Central memory CD4-positive, alpha-beta T cell (primary cell): ENCODE measurements around the gene MAB21L3.

Source experiments
- DNase-seq: peaks from one replicate; pipeline ENCODE4 v3.0.0; 2022

Gene MAB21L3

DNA sequence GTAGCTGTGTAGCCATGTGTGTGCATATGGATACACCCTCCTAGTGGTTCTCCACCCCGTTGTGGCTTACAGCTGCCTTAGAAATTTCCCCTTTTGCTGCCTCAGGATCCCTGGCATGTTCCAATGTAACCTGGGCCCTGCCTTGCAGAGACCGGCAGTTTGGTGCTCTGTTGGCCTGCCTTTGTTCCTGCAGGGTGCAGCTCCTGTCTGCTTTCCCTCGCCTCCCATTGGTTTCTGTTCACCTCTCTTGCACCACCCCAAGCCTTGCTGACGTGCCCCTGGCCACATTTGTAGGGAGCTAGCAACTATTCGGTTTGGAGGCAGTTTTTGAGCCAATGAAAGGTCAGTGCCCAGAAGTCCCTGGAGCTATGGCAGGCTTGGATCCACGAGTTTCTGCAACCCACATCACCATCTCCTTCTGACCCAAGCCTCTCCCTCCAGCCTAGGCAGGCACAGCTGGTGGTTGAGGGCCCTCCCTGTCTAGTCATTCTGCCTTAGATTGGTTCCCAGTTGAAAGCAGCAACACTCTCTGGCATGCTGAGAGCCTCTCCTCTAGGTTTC is 54.9 kb downstream of the MAB21L3 start:
- DNase-seq = no peak

DNA sequence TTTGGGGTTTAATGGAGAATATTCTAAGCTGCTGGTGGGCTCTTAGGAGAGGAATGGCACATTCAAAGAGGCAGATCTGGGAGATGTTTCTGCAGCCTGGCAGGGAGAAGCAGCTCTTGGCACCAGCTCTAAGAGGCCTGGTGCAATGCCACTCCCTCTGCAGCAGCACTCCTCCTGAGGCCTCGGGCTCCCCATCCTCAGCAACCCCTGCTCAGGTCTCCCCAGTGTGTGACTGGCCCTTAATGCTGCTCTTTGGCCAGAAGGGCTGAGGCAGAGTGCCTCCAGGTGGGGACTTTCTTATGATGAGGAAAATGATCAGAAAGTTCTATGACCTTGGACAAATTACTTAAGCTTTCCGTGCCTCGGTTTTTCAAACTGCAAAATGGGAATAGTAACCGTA is 55.5 kb downstream of the MAB21L3 start:
- no peak for DNase-seq

DNA sequence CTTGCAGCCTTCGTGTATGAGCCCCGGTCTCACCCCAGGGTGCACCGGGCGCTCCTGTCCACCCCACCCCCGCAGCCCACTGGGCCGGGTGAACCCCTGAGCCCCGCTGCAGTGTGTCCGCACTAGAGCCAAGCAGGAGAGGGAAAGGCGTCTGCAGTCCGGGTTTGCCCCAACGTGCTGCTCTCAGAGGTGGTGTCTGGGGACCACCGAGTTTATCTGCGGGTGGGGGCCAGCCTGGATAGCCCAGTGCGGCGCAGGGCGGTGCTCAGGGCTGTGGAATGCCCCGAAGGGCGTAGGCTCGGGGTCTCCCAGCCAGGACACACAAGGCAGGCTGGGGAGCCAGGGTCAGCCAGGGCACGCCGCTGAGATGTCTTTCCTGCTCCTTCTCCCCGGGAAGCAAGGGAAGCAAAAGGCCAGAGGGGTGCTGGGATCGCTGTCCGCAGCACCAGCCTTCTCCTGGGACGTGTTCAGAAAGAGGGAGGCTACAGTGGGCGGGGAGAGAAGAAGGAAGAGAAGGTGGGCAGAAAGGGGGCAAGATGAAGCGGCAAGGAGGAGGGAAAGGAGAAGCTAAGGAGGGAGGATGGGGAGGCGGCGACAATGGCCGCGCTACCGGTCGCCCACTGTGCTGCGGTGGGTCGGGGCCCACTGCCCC is 56.6 kb downstream of the MAB21L3 start:
- DNase-seq = no peak

- DNase-seq = peak; percentile 76
Measured at GRCh38 chr1:116168277-116169032, 57.3 kb downstream of the MAB21L3 start.

GRCh38 chr1:116169898-116170297 is 58.7 kb downstream of the MAB21L3 start:
- no peak for DNase-seq

DNA sequence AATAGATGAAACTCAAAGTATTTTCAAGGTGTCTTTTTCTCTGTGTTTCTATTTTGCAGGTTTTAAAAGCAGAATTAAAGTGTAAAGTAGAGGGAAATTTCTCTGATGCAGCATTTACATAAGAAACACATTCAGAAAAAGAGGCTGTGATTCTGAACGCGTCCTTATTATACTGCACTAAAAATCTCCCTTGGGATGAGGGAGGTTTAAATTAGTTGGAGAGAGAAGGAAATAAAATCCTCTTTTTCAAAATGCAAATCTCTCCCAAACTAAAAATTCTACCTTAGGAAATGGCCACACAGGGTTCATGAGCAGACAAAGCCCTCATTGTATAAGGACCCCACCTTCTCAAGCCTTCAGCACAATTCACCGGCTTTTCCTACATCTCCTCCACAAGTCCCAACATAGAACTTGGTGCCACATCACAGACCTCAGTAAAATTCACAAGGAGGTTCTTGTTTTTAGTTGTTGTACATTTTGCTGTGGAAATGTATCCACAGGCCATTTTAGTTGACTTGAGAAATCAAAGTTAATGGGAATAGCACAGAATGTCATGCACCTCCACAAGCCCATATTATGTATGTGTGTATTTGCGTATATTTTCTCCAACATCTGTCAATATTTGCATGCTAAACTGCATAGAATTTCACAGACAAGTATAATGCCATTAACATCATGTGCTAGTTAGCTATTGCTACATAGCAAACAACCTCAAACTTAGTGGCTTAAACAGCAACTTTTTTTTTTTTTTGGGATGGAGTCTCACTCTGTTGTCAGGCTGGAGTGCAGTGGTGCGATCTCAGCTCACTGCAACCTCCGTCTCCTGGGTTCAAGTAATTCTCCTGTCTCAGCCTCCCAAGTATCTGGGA is 59.8 kb downstream of the MAB21L3 start:
- DNase-seq = no peak

DNA sequence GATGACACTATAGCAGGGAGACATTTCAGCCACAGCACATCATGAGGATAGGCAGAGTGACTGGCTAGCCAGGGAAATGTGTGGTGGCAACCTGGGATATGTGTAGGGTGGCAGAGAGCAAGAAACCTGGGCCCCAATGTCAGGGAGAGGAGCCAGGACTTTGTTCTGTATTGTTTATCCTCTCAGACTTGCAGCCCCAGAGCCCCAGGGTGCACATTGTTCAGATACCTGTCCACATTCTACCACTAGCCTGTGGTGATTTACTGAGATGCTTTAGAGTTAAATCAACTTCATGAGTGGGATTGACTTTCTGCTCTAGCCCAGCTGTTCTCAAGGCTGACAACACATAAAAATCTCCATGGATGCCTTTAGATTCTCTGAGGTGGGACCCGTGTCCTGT is 61.5 kb downstream of the MAB21L3 start:
- DNase-seq = no peak

DNA sequence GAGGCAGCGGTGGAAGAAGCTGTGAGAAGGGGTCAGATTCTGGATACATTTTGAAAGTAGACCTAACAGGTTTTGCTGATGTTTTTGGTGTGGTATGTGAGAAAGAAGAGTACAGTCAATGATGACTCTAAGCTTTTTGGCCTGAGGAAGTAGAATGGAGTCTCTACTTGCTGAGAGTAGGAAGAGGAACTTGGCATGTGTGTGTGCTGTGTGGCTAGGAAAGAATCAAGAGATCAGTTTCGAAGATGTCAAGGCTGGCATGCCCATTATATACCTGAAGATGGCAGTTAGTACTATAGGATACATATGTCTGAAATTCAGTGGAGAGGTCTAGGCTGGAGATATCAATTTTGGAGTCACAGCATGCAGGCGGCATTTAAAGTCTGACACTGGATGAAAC is 64.4 kb downstream of the MAB21L3 start:
- no peak for DNase-seq

DNA sequence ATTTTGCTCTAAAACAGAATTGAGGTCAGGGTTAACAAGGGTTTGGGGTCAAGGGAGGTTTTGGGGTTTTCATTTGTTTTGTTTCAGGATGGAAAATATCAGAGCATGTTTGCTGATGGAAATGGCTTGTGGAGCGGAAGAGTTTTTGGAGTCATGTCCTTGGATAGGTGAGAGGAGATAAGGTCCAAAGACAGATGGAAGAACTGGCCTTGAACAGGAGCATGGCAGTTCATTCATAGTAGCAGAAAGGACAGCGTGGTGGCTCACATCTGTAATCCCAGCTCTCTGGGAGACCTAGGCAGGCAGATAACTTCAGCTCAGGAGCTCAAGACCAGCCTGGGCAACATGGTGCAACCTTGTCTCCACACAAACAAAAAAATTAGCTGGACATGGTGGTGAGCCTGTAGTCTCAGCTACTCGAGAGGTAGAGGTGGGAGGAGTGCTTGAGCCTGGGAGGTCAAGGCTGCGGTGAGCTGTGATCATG is 65.1 kb downstream of the MAB21L3 start:
- no peak for DNase-seq

DNA sequence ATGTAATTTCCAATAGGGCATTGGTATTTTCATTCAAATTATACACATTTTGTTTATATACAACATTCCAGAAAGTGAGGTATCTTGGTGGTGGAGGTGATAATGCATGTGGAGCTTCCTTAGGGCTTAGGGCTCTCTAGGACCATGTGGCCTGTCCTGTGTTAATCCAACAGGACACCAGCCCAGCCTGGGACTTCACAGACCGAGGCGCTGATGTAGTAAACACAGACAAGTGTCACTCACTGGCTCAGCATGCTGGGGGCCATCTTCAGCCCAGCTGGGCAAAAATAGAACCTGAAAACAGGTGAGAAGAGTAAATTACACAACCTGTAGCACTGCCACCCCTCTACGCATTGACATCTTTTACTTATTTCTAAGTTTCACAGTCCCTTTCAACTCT is 66.7 kb downstream of the MAB21L3 start:
- no peak for DNase-seq

DNA sequence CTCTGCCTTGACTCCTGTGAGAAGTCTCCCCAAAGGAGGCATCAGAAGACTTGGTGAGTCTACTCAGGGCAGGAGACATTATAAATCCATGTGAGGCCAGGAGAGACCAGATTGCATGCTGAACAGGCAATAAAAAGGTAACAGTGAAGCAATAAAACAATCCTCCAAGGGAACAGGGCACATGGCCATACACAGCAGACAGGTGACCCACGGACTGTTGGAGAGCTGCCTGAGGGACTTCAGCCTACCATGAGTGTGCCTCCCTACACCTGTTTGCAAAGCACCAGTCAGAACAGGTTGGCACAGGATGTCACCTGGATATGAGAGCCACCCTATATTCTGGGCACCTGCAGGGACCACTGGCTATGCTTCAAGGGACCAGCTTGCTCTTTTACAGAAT is 67.6 kb downstream of the MAB21L3 start:
- no peak for DNase-seq

DNA sequence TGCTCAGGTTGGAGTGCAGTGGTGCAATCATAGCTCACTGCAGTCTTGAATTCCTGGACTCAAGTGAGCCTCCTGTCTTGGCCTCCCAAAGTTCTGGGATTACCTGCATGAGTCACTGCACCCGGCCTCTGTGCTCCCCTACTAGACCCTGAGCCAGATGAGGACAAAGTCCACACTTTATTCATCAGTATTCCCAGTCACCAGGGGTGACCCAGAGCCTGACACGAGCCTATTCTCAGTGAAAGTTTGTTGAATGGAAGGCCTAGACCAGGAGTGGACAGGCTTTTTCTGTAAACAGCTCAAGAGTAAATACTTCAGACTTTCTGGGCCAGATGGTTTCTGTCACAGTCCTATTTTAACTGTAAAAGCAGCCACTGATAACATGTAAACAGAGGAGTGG is 68.2 kb downstream of the MAB21L3 start:
- no peak for DNase-seq

DNA sequence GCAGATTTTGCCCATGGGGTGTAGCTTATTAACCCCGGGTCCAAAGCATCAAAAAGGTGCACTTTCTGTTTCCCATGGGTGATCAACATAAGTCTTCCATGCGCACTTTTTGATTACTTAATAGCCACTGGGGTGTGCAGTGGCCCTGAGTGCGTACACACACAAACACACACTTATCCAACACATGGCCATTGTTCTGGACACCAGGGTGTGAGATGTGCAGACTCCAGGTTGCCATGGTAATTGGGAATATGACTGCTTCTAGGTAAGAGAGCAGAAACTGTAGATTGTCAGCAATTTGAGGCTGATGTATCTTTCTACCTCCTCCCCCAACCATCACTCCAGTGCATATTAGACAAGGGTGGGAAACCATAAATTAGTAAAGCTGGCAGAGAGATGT is 68.8 kb downstream of the MAB21L3 start:
- no peak for DNase-seq

DNA sequence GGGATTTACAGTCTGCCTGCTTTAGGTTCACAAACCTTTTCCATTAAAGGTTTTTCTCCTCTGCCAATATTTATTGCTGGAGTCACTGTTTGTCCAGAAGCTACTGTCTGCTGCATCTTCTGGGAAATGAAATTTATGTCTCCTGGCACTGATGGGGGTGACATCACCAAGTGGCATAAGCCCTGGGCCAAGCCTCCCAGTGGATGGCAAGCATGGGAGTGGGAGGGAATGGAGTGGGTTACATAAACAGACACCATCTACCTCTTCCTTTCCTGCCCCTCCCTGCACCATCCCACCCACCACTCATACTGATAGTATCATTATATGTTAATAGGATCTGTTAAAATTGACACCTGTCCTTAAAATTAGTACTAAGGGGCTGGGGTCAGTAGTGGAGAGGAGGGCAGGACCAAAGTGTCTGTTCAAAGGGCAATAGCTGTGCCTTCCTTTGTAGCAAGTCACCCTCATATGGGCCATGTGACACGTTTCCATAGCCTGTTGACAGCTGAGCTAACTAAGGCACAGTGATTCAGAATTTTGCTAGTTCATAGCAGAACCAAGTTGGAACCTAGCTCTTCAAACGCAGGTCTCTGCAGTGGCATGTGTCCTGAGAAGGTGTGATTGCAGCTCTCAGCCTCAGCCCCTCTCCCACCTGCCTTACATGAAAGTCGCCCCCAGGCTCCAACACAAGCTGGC is 71.0 kb downstream of the MAB21L3 start:
- DNase-seq = no peak
